HEK293T (cell line): Measurements from ENCODE around the gene NALF2.

Experiments
- CTCF ChIA-PET: fragments of 350-600 bp; formaldehyde crosslinking; extraction: SDS; loops from one replicate; lab custom pipeline; 2021; ENCODE audit warnings: antibody characterized with exemption, inconsistent platforms; lab: Yijun Ruan, JAX
- POLR2A ChIA-PET: fragments of 350-600 bp; formaldehyde crosslinking; extraction: SDS; loops from one replicate; lab custom pipeline; 2020; ENCODE audit warnings: antibody characterized with exemption, inconsistent platforms; lab: Yijun Ruan, JAX
- DNase-seq: peaks from one replicate; pipeline ENCODE4 v3.0.0; 2012; ENCODE audit warnings: mixed read lengths; ENCODE audit errors: extremely low spot score
- ARNT ChIP-seq: fragments of 450-650 bp; IDR thresholded peaks from 2 replicates; pipeline ENCODE4 v1.6.1; 2017; ENCODE audit warnings: mild to moderate bottlenecking
- BHLHE40 ChIP-seq: fragments of 450-650 bp; IDR thresholded peaks from 2 replicates; pipeline ENCODE4 v1.6.1; 2016; ENCODE audit warnings: mild to moderate bottlenecking, moderate library complexity, borderline replicate concordance
- CTBP1 ChIP-seq: fragments of 450-650 bp; IDR thresholded peaks from 2 replicates; pipeline ENCODE4 v1.6.1; 2016; ENCODE audit warnings: borderline replicate concordance
- ELF4 ChIP-seq: fragments of 450-650 bp; IDR thresholded peaks from 2 replicates; pipeline ENCODE4 v1.6.1; 2017; ENCODE audit warnings: antibody characterized with exemption
- FOXA1 ChIP-seq: fragments of 450-650 bp; IDR thresholded peaks from 2 replicates; pipeline ENCODE4 v1.6.1; 2016; ENCODE audit warnings: mild to moderate bottlenecking
- FOXK2 ChIP-seq: fragments of 450-650 bp; IDR thresholded peaks from 2 replicates; pipeline ENCODE4 v1.6.1; 2016; ENCODE audit warnings: mild to moderate bottlenecking
- FOXM1 ChIP-seq: fragments of 450-650 bp; IDR thresholded peaks from 2 replicates; pipeline ENCODE4 v1.6.1; 2017; ENCODE audit warnings: mild to moderate bottlenecking, borderline replicate concordance
- HDGF ChIP-seq: fragments of 450-650 bp; IDR thresholded peaks from 2 replicates; pipeline ENCODE4 v1.6.1; 2017; ENCODE audit warnings: antibody characterized with exemption, borderline replicate concordance
- L3MBTL2 ChIP-seq: fragments of 450-650 bp; conservative IDR thresholded peaks from 2 replicates; pipeline ENCODE4 v1.6.1; 2016; ENCODE audit warnings: mild to moderate bottlenecking
- LEF1 ChIP-seq: fragments of 450-650 bp; IDR thresholded peaks from 2 replicates; pipeline ENCODE4 v1.6.1; 2017; ENCODE audit warnings: mild to moderate bottlenecking, borderline replicate concordance
- NFRKB ChIP-seq: fragments of 450-650 bp; IDR thresholded peaks from 2 replicates; pipeline ENCODE4 v1.6.1; 2016; ENCODE audit warnings: mild to moderate bottlenecking, moderate library complexity
- PKNOX1 ChIP-seq: fragments of 450-650 bp; IDR thresholded peaks from 2 replicates; pipeline ENCODE4 v1.6.1; 2016
- SP1 ChIP-seq: fragments of 450-650 bp; IDR thresholded peaks from 2 replicates; pipeline ENCODE4 v1.6.1; 2017
- SUZ12 ChIP-seq: fragments of 450-650 bp; IDR thresholded peaks from 2 replicates; pipeline ENCODE4 v1.6.1; 2016; ENCODE audit warnings: mild to moderate bottlenecking
- TARDBP ChIP-seq: fragments of 450-650 bp; IDR thresholded peaks from 2 replicates; pipeline ENCODE4 v1.6.1; 2016
- ZNF384 ChIP-seq: fragments of 450-650 bp; IDR thresholded peaks from 2 replicates; pipeline ENCODE4 v1.6.1; 2016

The NALF2 gene

GRCh38 chrX:69506617-69507499 lies 2.7 kb downstream of the NALF2 start:
- ChIA-PET POLR2A (no interaction called here), CTCF (interaction anchor here (1.0 kb wide), 1 partner anchor 527 kb away, joined by 3 read pairs; no protein-coding TSS in a partner anchor)
- DNase-seq, result no peak
- TF ChIP-seq NFRKB (no peak), SP1 (no peak), TARDBP (no peak), FOXK2 (no peak), HDGF (no peak), ZNF384 (no peak), L3MBTL2 (no peak), CTBP1 (no peak), LEF1 (no peak), BHLHE40 (no peak), SUZ12 (no peak), FOXA1 (no peak), ARNT (no peak)

GRCh38 chrX:69507500-69507789 lies 3.3 kb downstream of the NALF2 start:
- ChIA-PET POLR2A (no interaction called here), CTCF (interaction anchor here (1.0 kb wide), 1 partner anchor 526 kb away, joined by 3 read pairs; no protein-coding TSS in a partner anchor)
- TF ChIP-seq HDGF (no peak), SP1 (no peak), NFRKB (no peak), FOXK2 (no peak), TARDBP (no peak), FOXM1 (no peak), ELF4 (no peak), ZNF384 (no peak), BHLHE40 (no peak), CTBP1 (no peak), SUZ12 (no peak), ARNT (no peak), PKNOX1 (no peak), L3MBTL2 (no peak), LEF1 (no peak), FOXA1 (no peak)
- no peak for DNase-seq

- TF ChIP-seq HDGF (no peak), SP1 (no peak), TARDBP (no peak), PKNOX1 (no peak), NFRKB (no peak), ZNF384 (no peak), L3MBTL2 (no peak), ARNT (no peak), SUZ12 (no peak), FOXA1 (no peak), ELF4 (no peak), FOXM1 (no peak), BHLHE40 (no peak), CTBP1 (no peak), LEF1 (no peak), FOXK2 (no peak)
- no peak for DNase-seq
- ChIA-PET POLR2A (no interaction called here), CTCF (interaction anchor here (0.8 kb wide), 1 partner anchor 84 kb away, joined by 3 read pairs; no protein-coding TSS in a partner anchor)
Measured at GRCh38 chrX:69508610-69509009, 4.5 kb downstream of the NALF2 start.

GRCh38 chrX:69510137-69510715 lies 6.1 kb downstream of the NALF2 start:
- ChIA-PET POLR2A (interaction anchor here (0.5 kb wide), 1 partner anchor 813 kb away, joined by 3 read pairs; no protein-coding TSS in a partner anchor), CTCF (no interaction called here)
- no peak for TF ChIP-seq PKNOX1
- TF ChIP-seq SUZ12, result no peak
- no peak for TF ChIP-seq TARDBP
- TF ChIP-seq LEF1, result no peak
- TF ChIP-seq HDGF, result no peak
- no peak for TF ChIP-seq BHLHE40
- TF ChIP-seq CTBP1, result no peak
- TF ChIP-seq FOXA1, result no peak
- TF ChIP-seq FOXM1, result no peak
- no peak for TF ChIP-seq FOXK2
- no peak for TF ChIP-seq NFRKB
- no peak for TF ChIP-seq SP1
- no peak for DNase-seq

GRCh38 chrX:69510914-69511513 lies 6.9 kb downstream of the NALF2 start:
- CTCF ChIA-PET, result no interaction called here
- TF ChIP-seq FOXM1 (no peak), BHLHE40 (no peak), FOXK2 (no peak), LEF1 (no peak), FOXA1 (no peak), L3MBTL2 (no peak), SP1 (no peak), ARNT (no peak), HDGF (no peak), ELF4 (no peak), CTBP1 (no peak), NFRKB (no peak), PKNOX1 (no peak), TARDBP (no peak), ZNF384 (no peak), SUZ12 (no peak)
- POLR2A ChIA-PET, result no interaction called here
- no peak for DNase-seq
